Esophagus (tissue), 2 donors: ENCODE data around the gene MTSS2. TPM values are rescaled to one million over a fixed set of nuclear protein-coding genes. Genes with fewer than 3 reads are reported as not detected.

Experiments used
- H3K27ac ChIP-seq, 2 donors: one replicate each; pipeline ENCODE4 v1.5.1; 2013; ENCODE audit warnings: low read depth in 2 of 2, mild to moderate bottlenecking in 2 of 2, inconsistent platforms in 1 of 2, low read length in 1 of 2, moderate library complexity in 1 of 2
- H3K27me3 ChIP-seq, 2 donors: one replicate each; pipeline ENCODE4 v1.6.1; 2013; ENCODE audit warnings: low read length in 2 of 2, control low read depth in 1 of 2, mild to moderate bottlenecking in 1 of 2; ENCODE audit not compliant: insufficient read depth in 2 of 2, control insufficient read depth in 1 of 2
- H3K36me3 ChIP-seq, 2 donors: one replicate each; pipeline ENCODE4 v1.6.1; 2013; ENCODE audit warnings: low read length in 1 of 2; ENCODE audit not compliant: control insufficient read depth in 2 of 2, insufficient read depth in 2 of 2
- H3K4me1 ChIP-seq, 2 donors: one replicate each; pipeline ENCODE4 v1.6.1; 2013; ENCODE audit warnings: low read length in 1 of 2; ENCODE audit not compliant: control insufficient read depth in 2 of 2, insufficient read depth in 2 of 2
- H3K4me3 ChIP-seq, 2 donors: one replicate each; pipeline ENCODE4 v1.5.1; 2013; ENCODE audit warnings: low read length in 2 of 2, mild to moderate bottlenecking in 2 of 2, low read depth in 1 of 2, moderate library complexity in 1 of 2
- H3K9me3 ChIP-seq, 2 donors: one replicate each; pipeline ENCODE4 v1.6.1; 2013; ENCODE audit warnings: mild to moderate bottlenecking in 2 of 2, low read depth in 1 of 2, low read length in 1 of 2, moderate library complexity in 1 of 2; ENCODE audit not compliant: control insufficient read depth in 2 of 2, insufficient read depth in 1 of 2
- WGBS, 2 donors: extraction: QIAGEN DNeasy Blood & Tissue Kit; methylation state at CpG; one replicate each; pipeline ENCODE4 v1.1.7; 2013; 5-methylcytosine and 5-hydroxymethylcytosine counted together
- polyA plus RNA-seq, 2 donors: library from polyadenylated mRNA; stranded (reverse); fragments of 200-250 nt; gene quantifications; one replicate each; pipeline ENCODE4 v1.2.3, GENCODE V29; 2013
- donor health status: healthy with polysubstance abuse.
- donor health status: Bipolar disorder and iron deficiency.

Gene MTSS2
- polyA plus RNA-seq, 2 donors: 27.4 to 62.9 TPM

DNA sequence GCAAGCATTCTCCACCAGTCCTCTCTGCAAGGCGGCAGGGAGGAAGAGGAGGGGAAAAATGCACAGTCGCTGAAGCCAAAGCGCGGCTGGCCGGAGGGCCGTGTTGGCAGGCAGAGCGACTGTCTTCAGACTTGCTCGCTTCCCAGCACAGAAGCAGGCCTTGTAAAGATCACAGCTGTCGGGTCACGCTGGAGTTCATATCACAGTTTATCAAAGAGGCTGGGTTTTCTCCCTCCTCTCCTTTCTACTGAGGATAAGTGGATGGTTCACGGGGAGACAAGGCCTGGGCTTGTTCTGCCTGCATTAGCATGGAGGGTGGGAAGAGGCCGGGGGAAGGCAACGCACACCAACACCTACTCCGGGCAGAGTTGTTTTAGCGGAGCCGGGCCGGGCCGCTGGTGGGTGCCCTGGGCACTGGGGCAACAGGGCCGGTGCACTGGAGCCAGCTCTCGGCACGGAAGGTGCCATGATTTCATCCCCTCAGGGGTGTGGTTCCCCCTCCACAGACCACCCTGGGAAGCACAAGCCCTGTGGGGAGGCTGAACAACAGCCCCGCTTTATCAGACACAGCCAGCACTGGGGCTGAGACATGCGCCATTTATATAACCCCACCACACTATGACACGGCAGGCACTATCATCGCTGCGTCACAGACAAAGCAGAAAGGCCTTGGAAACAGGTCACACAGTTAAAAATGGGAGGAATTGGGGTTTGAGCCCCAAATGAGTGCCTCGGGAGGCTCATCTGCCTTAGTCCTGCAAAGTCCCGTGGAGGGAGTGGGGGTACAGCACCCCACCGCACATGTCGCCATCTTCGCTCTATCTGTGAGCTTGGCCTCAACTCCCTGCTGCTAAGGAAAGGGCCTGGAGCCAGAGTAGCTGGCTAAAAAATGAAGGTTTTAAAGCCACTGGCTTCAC lies 40.3 kb upstream of the MTSS2 start:
- H3K27me3 ChIP-seq: no peaks in the 10 kb centered on the region
- peaks cover 7 to 16% of the 10 kb centered on the region in 2 donors for H3K4me1 ChIP-seq
- no peak overlapping the region for H3K4me3 ChIP-seq
- H3K9me3 ChIP-seq: no peaks in the 10 kb centered on the region
- WGBS, 2 donors: 59 to 66% methylated on average over 31 of the region's 31 CpGs
- peak overlapping the region; percentile 77 to 89 for H3K27ac ChIP-seq
- peaks cover 3 to 19% of the 10 kb centered on the region in 2 donors for H3K36me3 ChIP-seq

DNA sequence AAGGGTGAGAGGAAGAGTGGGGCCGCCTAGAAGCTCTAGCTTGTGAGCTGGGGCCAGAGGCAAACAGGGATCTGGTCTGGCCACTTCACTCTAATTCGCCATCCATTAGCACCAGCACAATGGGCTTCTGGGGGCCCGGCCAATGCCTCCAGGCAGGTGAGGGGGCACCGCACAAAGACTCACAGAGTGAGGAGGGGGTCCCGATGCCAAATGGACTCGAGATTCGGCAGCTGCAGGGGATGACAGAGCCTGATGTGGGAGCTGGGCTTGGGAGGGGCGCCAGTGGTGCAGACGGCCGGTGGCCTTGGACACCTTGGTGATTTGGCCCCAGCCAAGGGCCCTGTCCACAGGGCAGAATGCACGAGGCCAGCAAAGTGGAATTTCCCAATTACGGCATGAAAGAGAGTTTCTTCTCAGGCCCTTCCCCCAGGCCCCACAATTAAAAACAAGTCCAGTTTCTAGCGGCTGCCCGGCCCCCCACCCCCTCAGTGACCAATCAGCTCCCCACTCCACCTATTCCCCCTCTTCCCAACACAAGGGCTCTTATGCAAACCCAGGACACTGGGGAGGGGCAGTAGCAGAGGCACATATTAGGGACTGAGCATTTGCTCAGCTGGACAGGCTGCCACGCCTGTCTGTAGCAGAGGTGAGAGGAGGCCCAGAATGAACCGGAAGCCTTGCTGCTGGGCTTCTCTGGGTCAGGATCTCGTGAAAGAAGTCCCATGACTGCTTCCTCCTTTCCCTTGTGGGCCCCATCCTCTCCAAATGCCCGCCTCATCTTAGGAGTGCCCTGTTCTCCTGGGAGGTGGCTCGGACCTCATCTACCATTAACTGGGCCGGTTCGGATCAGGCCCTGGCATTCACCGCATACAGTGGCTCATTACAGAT lies 39.4 kb upstream of the MTSS2 start:
- H3K36me3 ChIP-seq: peaks cover 0 to 16% of the 10 kb centered on the region in 2 donors
- WGBS, 2 donors: 71 to 74% methylated on average over 22 of the region's 22 CpGs

DNA sequence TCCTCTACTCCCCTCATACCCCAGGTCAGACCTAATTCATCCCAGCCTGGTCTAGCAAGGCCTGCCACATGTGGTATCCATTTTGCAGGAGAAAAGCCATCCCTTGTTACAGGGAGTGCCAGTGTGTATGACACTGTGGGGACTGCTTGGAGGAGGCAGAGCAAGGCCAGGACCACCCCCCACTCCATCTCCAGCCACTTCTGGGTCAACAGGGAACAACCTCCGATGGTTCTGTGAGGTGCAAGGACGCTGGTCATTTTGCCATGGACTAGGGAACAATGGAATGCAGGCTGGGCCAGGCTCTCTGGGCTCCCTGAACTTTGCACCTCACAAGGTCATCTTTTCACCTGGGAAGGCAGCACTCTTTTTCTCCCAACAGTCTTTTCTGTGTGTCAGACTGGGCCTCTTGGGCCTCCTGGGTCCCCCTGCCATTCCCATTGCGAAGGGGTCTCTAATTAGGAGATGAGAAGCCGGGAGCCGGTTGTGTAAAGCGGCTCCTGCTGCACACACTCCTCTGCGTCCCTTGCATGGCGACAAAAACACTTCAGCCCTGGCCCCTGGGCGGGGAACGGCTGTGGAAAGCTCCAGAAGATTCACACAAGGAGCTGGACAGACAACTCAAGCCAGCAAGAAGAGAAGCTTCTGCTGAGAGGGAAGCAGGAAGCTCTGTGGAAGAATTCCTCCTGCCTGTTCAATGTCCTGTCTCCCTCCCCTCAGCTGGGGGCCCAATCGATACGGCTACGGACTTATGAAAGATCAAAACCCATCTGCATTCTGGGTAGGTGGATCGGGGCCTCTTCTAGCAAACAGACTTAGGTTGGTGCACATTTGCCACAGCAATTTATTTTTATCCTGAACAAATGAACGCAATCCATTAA lies 38.5 kb upstream of the MTSS2 start:
- H3K9me3 ChIP-seq: no peaks in the 10 kb centered on the region
- H3K4me3 ChIP-seq: no peak overlapping the region
- WGBS, 2 donors: 90 to 94% methylated on average over 15 of the region's 15 CpGs
- H3K27ac ChIP-seq: peak overlapping the region in 1 of 2 donors; percentile 89
- peaks cover 3 to 10% of the 10 kb centered on the region in 2 donors for H3K4me1 ChIP-seq
- no peaks in the 10 kb centered on the region for H3K27me3 ChIP-seq
- peaks cover 0 to 16% of the 10 kb centered on the region in 2 donors for H3K36me3 ChIP-seq

More for the DNA sequence above, 39.4 kb upstream of the MTSS2 start:
- H3K4me1 ChIP-seq: peaks cover 6 to 10% of the 10 kb centered on the region in 2 donors
- no peak overlapping the region for H3K4me3 ChIP-seq
- no peaks in the 10 kb centered on the region for H3K9me3 ChIP-seq
- H3K27me3 ChIP-seq: no peaks in the 10 kb centered on the region
- peak overlapping the region; percentile 77 to 89 for H3K27ac ChIP-seq

DNA sequence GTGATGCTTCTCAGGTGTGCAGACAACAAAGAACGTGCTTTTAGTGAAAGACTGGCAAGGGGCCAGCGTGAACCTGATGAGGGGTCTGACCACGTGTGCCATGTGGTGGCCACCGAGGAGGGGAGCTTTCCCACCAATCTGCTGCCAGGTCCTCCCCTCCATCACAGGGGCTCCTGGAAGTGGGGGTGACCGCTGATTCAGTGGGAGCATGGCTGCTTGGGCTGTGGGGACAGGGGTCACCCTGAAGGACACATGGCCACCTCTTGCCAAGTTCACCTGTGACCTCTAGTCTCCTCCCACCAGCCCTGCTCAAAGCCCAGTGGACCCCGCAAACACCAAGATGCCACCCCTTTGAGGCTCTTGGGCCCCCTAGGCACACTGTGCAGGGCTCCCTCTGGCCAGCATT lies 37.9 kb upstream of the MTSS2 start:
- WGBS, 2 donors: 90 to 91% methylated on average over 6 of the region's 6 CpGs
- Histone ChIP-seq H3K4me1 (peaks cover 0 to 10% of the 10 kb centered on the region in 2 donors), H3K27ac (no peak overlapping the region), H3K27me3 (no peaks in the 10 kb centered on the region), H3K4me3 (no peak overlapping the region), H3K36me3 (peaks cover 0 to 11% of the 10 kb centered on the region in 2 donors), H3K9me3 (no peaks in the 10 kb centered on the region)

DNA sequence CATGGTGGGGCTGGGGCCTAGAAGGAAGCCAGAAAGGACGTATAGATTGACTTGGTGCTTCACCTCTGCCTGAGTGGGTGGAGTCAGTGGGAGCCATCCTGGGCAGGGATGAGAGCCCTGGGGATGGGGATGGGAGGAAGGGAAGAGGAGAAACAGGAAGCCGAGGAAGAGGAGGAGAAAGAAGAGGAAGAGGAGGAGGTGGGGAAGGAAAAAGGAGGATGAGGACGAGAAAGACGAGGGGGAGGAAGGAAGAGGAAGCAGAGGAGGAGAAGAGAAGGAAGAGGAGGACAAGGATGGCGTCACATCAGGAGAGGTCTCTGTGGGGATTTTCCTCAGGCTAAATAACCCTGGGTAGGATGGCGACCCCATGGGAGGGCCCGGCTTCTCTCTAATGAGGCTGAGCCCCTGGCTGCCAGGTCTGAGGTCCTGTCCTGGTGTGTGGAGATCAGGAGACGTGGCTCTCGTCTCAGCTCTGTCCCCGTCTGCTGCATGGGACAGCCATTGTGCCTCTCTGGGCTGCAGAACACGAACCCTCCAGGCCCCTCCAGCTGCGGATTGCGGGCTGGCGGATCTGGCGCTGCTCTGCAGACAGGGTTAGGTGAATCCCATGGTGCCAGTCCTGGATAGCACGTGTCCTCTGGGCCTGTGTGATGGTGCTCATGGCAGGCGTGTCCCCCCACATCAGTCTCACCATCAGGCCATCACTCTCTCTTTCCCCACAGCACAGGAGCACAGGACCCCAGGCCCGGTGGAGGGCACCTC lies 35.5 kb upstream of the MTSS2 start:
- H3K4me1 ChIP-seq: peaks cover 0 to 9% of the 10 kb centered on the region in 2 donors

DNA sequence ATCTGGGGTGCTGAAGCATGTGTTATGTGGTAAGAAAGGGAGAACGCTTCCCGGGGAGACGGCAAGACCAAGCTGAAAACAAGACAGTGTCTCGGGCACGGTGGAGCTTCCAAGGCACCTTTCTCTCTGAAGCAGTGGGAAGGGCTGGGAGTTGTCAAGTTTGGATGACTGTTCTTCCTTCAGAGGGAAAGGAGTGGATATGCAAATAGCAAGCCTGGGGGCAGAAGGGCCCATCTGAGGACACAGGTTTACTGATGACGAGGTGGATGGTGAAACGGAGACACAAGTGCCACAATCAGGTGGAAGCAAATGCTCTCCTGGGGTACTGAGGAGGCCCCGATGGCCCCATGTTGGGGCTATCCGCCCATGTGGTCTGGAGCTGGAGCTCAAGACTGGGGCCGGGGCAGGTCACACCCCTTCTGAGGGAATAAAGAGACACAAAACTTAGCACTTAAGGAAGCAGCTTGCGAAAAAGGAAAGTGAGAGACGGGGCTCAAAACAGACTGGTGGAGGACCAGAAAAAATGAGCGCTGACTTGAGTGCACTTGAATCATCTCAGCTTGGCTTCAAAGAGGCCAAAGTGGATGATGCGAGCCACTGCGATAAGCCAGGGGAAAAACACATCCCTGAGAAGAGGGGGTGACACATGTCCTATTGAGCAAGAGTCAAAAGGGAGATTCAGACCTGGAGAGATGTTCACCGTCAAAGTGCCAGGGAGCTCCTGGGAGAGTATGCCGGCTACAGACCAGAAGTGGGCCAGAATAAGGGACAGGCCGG lies 34.8 kb upstream of the MTSS2 start:
- Histone ChIP-seq H3K9me3 (no peaks in the 10 kb centered on the region), H3K4me3 (no peak overlapping the region), H3K4me1 (peaks cover 0 to 3% of the 10 kb centered on the region in 2 donors), H3K27me3 (no peaks in the 10 kb centered on the region), H3K27ac (no peak overlapping the region), H3K36me3 (no peaks in the 10 kb centered on the region)
- WGBS, 2 donors: 96 to 98% methylated on average over 18 of the region's 18 CpGs

More for the DNA sequence above, 35.5 kb upstream of the MTSS2 start:
- Histone ChIP-seq H3K4me3 (no peak overlapping the region), H3K27ac (no peak overlapping the region), H3K27me3 (no peaks in the 10 kb centered on the region), H3K36me3 (no peaks in the 10 kb centered on the region), H3K9me3 (no peaks in the 10 kb centered on the region)
- 93 to 94% methylated on average over 18 of the region's 18 CpGs for WGBS, 2 donors

DNA sequence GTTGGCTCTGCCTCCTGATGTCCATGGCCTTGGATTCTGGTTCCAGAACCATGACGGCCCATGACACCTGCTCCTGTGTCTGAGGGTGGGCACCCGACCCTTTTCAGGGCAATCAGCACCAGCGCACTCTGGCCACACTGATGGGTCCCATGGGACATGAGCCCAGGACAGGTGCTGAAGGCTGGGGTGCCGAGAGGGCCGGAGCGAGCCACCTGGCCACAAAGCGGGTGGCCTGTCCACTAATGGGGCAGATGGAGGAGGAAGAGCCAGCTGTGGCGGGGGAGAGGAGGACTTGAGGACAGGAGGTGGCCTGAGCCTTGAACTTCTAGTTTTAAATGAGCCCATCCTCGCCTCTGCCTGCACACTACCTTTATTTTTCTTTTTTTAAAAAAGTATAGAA lies 31.2 kb upstream of the MTSS2 start:
- Histone ChIP-seq H3K4me3 (no peak overlapping the region), H3K9me3 (no peaks in the 10 kb centered on the region), H3K36me3 (no peaks in the 10 kb centered on the region), H3K4me1 (peaks cover 2 to 11% of the 10 kb centered on the region in 2 donors), H3K27me3 (no peaks in the 10 kb centered on the region), H3K27ac (no peak overlapping the region)
- 95 to 97% methylated on average over 9 of the region's 9 CpGs for WGBS, 2 donors

DNA sequence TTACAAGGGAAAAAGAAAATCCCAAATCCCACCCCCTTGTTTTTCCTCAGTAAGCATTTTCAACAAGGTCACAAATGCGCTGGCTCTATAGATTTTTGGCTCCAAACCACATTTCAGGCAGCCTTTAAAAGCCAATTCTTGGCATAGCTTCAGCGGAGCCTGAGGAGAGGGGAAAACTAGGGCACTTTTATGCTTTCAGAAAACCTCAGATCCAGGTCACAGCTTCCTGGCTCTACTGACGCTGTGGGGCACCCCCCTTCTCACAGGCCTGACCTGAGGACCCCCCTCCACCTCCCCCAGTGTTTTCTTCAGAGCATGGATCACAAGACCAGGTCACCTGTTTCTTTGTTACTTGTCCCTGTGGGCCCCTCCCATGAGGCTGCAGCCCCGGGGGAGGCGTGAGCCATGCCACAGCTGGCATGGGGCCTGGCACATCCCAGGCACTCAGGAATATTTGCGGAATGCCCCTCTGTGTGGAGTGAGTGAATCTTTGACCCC lies 30.1 kb upstream of the MTSS2 start:
- H3K4me1 ChIP-seq: peaks cover 2 to 11% of the 10 kb centered on the region in 2 donors
- H3K4me3 ChIP-seq: no peak overlapping the region
- 34 to 44% methylated on average over 6 of the region's 6 CpGs for WGBS, 2 donors
- H3K36me3 ChIP-seq: peaks cover 0 to 3% of the 10 kb centered on the region in 2 donors
- H3K27me3 ChIP-seq: no peaks in the 10 kb centered on the region
- peak overlapping the region; percentile 81 to 91 for H3K27ac ChIP-seq
- no peaks in the 10 kb centered on the region for H3K9me3 ChIP-seq
